ENCODE results near the gene ZNF598.

Gene ZNF598

GRCh38 chr16:1979271-1980029, 30.2 kb downstream of the ZNF598 start:
- H3K4me3 Mint-ChIP-seq = no peak overlapping the region
- TF ChIP-seq CTCF (IDR thresholded peaks at IDR 0.05; ENCODE audit: unreplicated experiment in 3 of 3) = no peak
- no peaks in the 10 kb centered on the region for H3K9me3 Mint-ChIP-seq
- H3K27me3 Mint-ChIP-seq (ENCODE audit: low read depth) = peaks cover 51% of the 10 kb centered on the region
- H3K36me3 Mint-ChIP-seq (ENCODE audit: low read depth) = peaks cover 3% of the 10 kb centered on the region
- peaks cover 18% of the 10 kb centered on the region for H3K4me1 Mint-ChIP-seq
- H3K27ac Mint-ChIP-seq = no peak overlapping the region

- Mint-ChIP-seq H3K9me3 (no peaks in the 10 kb centered on the region), H3K36me3 (ENCODE audit: low read depth) (peaks cover 3% of the 10 kb centered on the region), H3K4me3 (no peak overlapping the region), H3K4me1 (peaks cover 18% of the 10 kb centered on the region), H3K27ac (no peak overlapping the region), H3K27me3 (ENCODE audit: low read depth) (peaks cover 51% of the 10 kb centered on the region)
- TF ChIP-seq CTCF (IDR thresholded peaks at IDR 0.05; ENCODE audit: unreplicated experiment in 3 of 3) = no peak
Observed at GRCh38 chr16:1978476-1979120, 31.0 kb downstream of the ZNF598 start.

DNA sequence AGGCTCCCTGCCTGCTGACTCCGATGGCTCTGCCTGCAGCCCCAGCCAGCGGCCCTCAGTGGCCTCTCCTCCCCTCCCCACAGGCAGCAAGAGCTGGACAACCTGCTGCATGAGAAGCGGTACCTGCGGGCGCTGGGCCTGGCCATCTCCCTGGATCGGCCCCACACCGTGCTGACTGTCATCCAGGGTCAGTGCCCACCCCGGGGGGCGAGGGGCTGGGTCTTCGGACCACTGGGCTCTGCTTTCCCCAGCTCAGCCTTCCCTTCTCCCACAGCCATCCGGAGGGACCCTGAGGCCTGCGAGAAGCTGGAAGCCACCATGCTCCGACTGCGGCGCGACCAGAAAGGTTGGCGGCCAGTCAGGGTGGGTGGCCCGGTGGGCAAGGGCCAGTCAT, 31.7 kb downstream of the ZNF598 start:
- Mint-ChIP-seq H3K9me3 (no peaks in the 10 kb centered on the region), H3K4me1 (peaks cover 16% of the 10 kb centered on the region), H3K4me3 (no peak overlapping the region), H3K27me3 (ENCODE audit: low read depth) (peaks cover 45% of the 10 kb centered on the region), H3K27ac (no peak overlapping the region), H3K36me3 (ENCODE audit: low read depth) (peaks cover 3% of the 10 kb centered on the region)
- TF ChIP-seq CTCF (IDR thresholded peaks at IDR 0.05; ENCODE audit: unreplicated experiment in 3 of 3) = no peak

DNA sequence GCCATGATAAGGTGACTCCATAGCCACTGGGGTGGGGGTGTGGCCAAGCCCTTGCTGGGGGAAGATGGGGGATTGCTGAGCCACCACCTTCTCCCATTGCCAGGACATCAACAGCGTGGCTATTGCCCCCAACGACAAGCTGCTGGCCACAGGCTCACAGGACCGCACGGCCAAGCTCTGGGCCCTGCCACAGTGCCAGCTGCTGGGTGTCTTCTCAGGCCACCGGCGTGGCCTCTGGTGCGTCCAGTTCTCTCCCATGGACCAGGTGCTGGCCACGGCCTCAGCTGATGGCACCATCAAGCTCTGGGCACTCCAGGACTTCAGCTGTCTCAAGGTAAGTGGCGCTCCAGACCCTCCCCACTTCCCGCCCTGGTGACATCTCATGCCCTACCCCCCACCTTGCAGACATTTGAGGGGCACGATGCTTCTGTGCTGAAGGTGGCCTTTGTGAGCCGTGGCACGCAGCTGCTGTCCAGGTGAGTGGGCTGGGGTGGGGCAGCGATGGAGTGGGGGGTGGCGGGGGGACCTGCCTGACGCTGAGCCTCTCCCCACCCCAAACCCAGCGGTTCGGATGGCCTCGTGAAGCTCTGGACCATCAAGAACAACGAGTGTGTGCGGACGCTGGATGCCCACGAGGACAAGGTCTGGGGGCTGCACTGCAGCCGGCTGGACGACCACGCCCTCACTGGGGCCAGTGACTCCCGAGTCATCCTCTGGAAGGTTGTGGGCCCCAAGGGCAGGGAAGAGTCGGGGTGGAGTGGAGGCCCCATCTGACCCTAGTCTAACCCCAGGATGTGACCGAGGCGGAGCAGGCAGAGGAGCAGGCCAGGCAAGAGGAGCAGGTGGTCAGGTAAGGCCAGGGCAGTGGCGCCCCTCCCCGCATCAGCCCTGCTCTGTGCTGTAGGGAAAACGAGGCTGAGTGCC, 32.4 kb downstream of the ZNF598 start:
- Mint-ChIP-seq H3K36me3 (ENCODE audit: low read depth) (peaks cover 3% of the 10 kb centered on the region), H3K27me3 (ENCODE audit: low read depth) (peaks cover 39% of the 10 kb centered on the region), H3K4me3 (no peak overlapping the region), H3K9me3 (no peaks in the 10 kb centered on the region), H3K4me1 (peaks cover 14% of the 10 kb centered on the region), H3K27ac (no peak overlapping the region)
- no peak for TF ChIP-seq CTCF (IDR thresholded peaks at IDR 0.05; ENCODE audit: unreplicated experiment in 3 of 3)

GRCh38 chr16:1976216-1976520, 33.5 kb downstream of the ZNF598 start:
- Mint-ChIP-seq H3K36me3 (ENCODE audit: low read depth) (peaks cover 3% of the 10 kb centered on the region), H3K4me3 (no peak overlapping the region)

More at GRCh38 chr16:1976216-1976520, 33.5 kb downstream of the ZNF598 start:
- Mint-ChIP-seq H3K27ac (no peak overlapping the region), H3K27me3 (ENCODE audit: low read depth) (peaks cover 32% of the 10 kb centered on the region), H3K4me1 (peaks cover 14% of the 10 kb centered on the region), H3K9me3 (no peaks in the 10 kb centered on the region)
- no peak for TF ChIP-seq CTCF (IDR thresholded peaks at IDR 0.05; ENCODE audit: unreplicated experiment in 3 of 3)

Measured in nephron (organoid).